PC-3 (cell line): ENCODE data around the gene KMT2C. TPM values are rescaled to one million over a fixed set of nuclear protein-coding genes. Genes with fewer than 3 reads are reported as not detected.

Source experiments
- ATAC-seq: fragments of 200-7000 bp; cut with Tn5 transposase; 2 replicates; pipeline ENCODE4 v1.9.1; 2020; ENCODE audit warnings: mild to moderate bottlenecking, moderate library complexity
- BruUV-seq: library from RNA; stranded (reverse); fragments of 400-500 nt; replicated peaks from 2 replicates; lab custom pipeline; 2021; lab: Mats Ljungman, UMichigan
- CTCF ChIA-PET: fragments of 300-600 bp; sonication (Branson Sonifier 250); formaldehyde crosslinking; loops from one replicate; lab custom pipeline; 2022; ENCODE audit warnings: antibody characterized with exemption; lab: Charles Lee
- POLR2A ChIA-PET: fragments of 300-600 bp; sonication (Branson Sonifier 250); formaldehyde crosslinking; loops from one replicate; lab custom pipeline; 2022; ENCODE audit warnings: antibody characterized with exemption; ENCODE audit not compliant: unreplicated experiment; lab: Charles Lee
- DNase-seq: peaks from one replicate; pipeline ENCODE4 v3.0.0-alpha.2; 2015
- H2AFZ ChIP-seq: fragments of 300-600 bp; sonication (generic); 2 replicates; pipeline ENCODE4 v1.6.0; 2016; ENCODE audit warnings: antibody characterized with exemption, low read length
- H3F3A ChIP-seq: fragments of 300-600 bp; sonication (generic); one replicate; pipeline ENCODE4 v1.6.0; 2017; ENCODE audit warnings: antibody characterized with exemption, low read length, control low read depth, mild to moderate bottlenecking; ENCODE audit not compliant: unreplicated experiment
- H3K27ac ChIP-seq: fragments of 300-600 bp; sonication (generic); 2 replicates; pipeline ENCODE4 v1.5.1; 2016; ENCODE audit warnings: mild to moderate bottlenecking, low read length
- H3K27me3 ChIP-seq: fragments of 300-600 bp; sonication (generic); 2 replicates; pipeline ENCODE4 v1.6.1; 2016; ENCODE audit warnings: low read length, mixed read lengths
- H3K36me3 ChIP-seq: fragments of 300-600 bp; sonication (generic); 2 replicates; pipeline ENCODE4 v1.6.1; 2016; ENCODE audit warnings: low read depth, mixed run types, low read length, mixed read lengths
- H3K4me1 ChIP-seq: fragments of 300-600 bp; sonication (generic); 2 replicates; pipeline ENCODE4 v1.5.1; 2016; ENCODE audit warnings: low read length; ENCODE audit not compliant: insufficient read depth
- H3K4me2 ChIP-seq: fragments of 300-600 bp; sonication (generic); 2 replicates; pipeline ENCODE4 v1.6.0; 2016; ENCODE audit warnings: low read length
- H3K4me3 ChIP-seq: fragments of 300-600 bp; sonication (generic); 2 replicates; pipeline ENCODE4 v1.5.1; 2016; ENCODE audit warnings: mild to moderate bottlenecking, low read length, mixed read lengths
- H3K79me2 ChIP-seq: fragments of 300-600 bp; sonication (generic); 2 replicates; pipeline ENCODE4 v1.6.1; 2017; ENCODE audit warnings: low read length, mixed read lengths
- H3K9ac ChIP-seq: fragments of 300-600 bp; sonication (generic); 2 replicates; pipeline ENCODE4 v1.6.0; 2016; ENCODE audit warnings: mild to moderate bottlenecking, low read length
- H3K9me2 ChIP-seq: fragments of 300-600 bp; sonication (generic); replicated peaks from 2 replicates; pipeline ENCODE4 v1.6.1; 2016; ENCODE audit warnings: mixed run types, low read length, mixed read lengths
- H3K9me3 ChIP-seq: fragments of 300-600 bp; sonication (generic); 2 replicates; pipeline ENCODE4 v1.6.1; 2016; ENCODE audit warnings: low read length, mixed read lengths
- H4K20me1 ChIP-seq: fragments of 300-600 bp; sonication (generic); 2 replicates; pipeline ENCODE4 v1.6.1; 2016; ENCODE audit warnings: low read length, mixed read lengths
- EZH2 ChIP-seq: fragments of 300-600 bp; sonication (generic); IDR thresholded peaks from one replicate; pipeline ENCODE4 v1.6.1; 2017; ENCODE audit warnings: antibody characterized with exemption, mild to moderate bottlenecking, low read length; ENCODE audit not compliant: unreplicated experiment
- EZH2phosphoT487 ChIP-seq: fragments of 300-600 bp; sonication (generic); IDR thresholded peaks from 2 replicates; pipeline ENCODE4 v1.6.1; 2018; ENCODE audit warnings: mild to moderate bottlenecking, antibody characterized with exemption, low read length, borderline replicate concordance
- intact Hi-C: fragments of 100-400 bp; cut with micrococcal nuclease; formaldehyde crosslinking; loops from 2 replicates; pipeline ENCODE4 v1.9.0; 2023
- total RNA-seq: library from RNA; depleted of rRNA; stranded (reverse); fragments of >200 nt; gene quantifications from 2 replicates; pipeline ENCODE4 v1.2.3, GENCODE V29; 2014
- TF ChIP-seq, protein P1 (sequence below): fragments of 300-600 bp; sonication (generic); conservative IDR thresholded peaks from 2 replicates; pipeline ENCODE4 v1.5.1; 2017; ENCODE audit warnings: antibody characterized with exemption, low read depth, mild to moderate bottlenecking, low read length

The KMT2C gene
- total RNA-seq, 1 experiment from 2014 or later, result 15.3 TPM

- no peaks in the 10 kb centered on the region for H4K20me1 ChIP-seq
- no peaks in the 10 kb centered on the region for H3K9me2 ChIP-seq
- CTCF ChIA-PET, result no interaction called here
- no peaks in the 10 kb centered on the region for H3K79me2 ChIP-seq
- H3K4me1 ChIP-seq, result no peaks in the 10 kb centered on the region
- intact Hi-C loops, result no loop called here
- no peaks in the 10 kb centered on the region for H3F3A ChIP-seq
- DNase-seq (no peak), ATAC-seq (no peak)
- H3K9me3 ChIP-seq, result no peaks in the 10 kb centered on the region
- H3K27ac ChIP-seq, result no peak overlapping the region
- no peak overlapping the region for H3K4me3 ChIP-seq
- H3K4me2 ChIP-seq, result no peak overlapping the region
- POLR2A ChIA-PET, result no interaction called here
- BruUV-seq, result no TSS peak
- no peaks in the 10 kb centered on the region for H3K27me3 ChIP-seq
- H3K9ac ChIP-seq, result no peak overlapping the region
- H3K36me3 ChIP-seq, result no peaks in the 10 kb centered on the region
- TF ChIP-seq, protein P1, sequence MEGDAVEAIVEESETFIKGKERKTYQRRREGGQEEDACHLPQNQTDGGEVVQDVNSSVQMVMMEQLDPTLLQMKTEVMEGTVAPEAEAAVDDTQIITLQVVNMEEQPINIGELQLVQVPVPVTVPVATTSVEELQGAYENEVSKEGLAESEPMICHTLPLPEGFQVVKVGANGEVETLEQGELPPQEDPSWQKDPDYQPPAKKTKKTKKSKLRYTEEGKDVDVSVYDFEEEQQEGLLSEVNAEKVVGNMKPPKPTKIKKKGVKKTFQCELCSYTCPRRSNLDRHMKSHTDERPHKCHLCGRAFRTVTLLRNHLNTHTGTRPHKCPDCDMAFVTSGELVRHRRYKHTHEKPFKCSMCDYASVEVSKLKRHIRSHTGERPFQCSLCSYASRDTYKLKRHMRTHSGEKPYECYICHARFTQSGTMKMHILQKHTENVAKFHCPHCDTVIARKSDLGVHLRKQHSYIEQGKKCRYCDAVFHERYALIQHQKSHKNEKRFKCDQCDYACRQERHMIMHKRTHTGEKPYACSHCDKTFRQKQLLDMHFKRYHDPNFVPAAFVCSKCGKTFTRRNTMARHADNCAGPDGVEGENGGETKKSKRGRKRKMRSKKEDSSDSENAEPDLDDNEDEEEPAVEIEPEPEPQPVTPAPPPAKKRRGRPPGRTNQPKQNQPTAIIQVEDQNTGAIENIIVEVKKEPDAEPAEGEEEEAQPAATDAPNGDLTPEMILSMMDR, result no peak
- TF ChIP-seq EZH2 (no peak), EZH2phosphoT487 (no peak)
- no peak overlapping the region for H2AFZ ChIP-seq
Observed at GRCh38 chr7:152107945-152108344, 327.9 kb downstream of the KMT2C start.

- H3K9ac ChIP-seq, result no peak overlapping the region
- no peaks in the 10 kb centered on the region for H3K79me2 ChIP-seq
- no peak for TF ChIP-seq EZH2
- TF ChIP-seq, protein P1, result no peak
- TF ChIP-seq EZH2phosphoT487, result no peak
- no TSS peak for BruUV-seq
- no peak overlapping the region for H2AFZ ChIP-seq
- H3K36me3 ChIP-seq, result no peaks in the 10 kb centered on the region
- ChIA-PET POLR2A (interaction anchor here (0.6 kb wide), 1 partner anchor 28 kb away, joined by 8 read pairs; no protein-coding TSS in a partner anchor), CTCF (no interaction called here)
- no peaks in the 10 kb centered on the region for H4K20me1 ChIP-seq
- no peaks in the 10 kb centered on the region for H3F3A ChIP-seq
- no peak overlapping the region for H3K4me2 ChIP-seq
- no peaks in the 10 kb centered on the region for H3K9me3 ChIP-seq
- no peak for ATAC-seq
- H3K4me1 ChIP-seq, result no peaks in the 10 kb centered on the region
- no peak overlapping the region for H3K4me3 ChIP-seq
- no peaks in the 10 kb centered on the region for H3K27me3 ChIP-seq
- DNase-seq, result no peak
- no peaks in the 10 kb centered on the region for H3K9me2 ChIP-seq
- intact Hi-C loops, result no loop called here
- H3K27ac ChIP-seq, result no peak overlapping the region
Observed at GRCh38 chr7:152106990-152107389, 328.8 kb downstream of the KMT2C start.

DNA sequence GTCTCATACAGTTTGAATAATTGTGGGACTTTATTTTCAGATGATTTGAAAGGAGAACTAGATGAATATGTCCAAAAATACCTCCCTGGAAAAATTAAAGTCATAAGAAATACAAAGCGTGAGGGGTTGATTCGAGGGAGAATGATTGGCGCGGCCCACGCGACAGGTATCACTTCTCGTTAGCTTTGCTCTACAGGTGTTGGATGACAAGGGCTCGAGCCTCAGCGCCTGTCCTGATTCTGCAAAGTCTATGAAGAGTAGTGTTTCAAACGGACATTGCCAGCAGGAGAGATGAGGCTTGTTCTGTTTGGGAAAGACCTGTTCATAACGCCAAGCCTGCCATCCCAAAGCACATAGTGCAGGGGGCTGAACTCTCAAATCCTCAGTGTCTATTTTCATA, 330.6 kb downstream of the KMT2C start:
- CTCF ChIA-PET, result no interaction called here

More for the DNA sequence above, 330.6 kb downstream of the KMT2C start:
- Histone ChIP-seq H3K4me1 (no peaks in the 10 kb centered on the region), H3K27ac (no peak overlapping the region), H3K27me3 (no peaks in the 10 kb centered on the region), H2AFZ (no peak overlapping the region), H4K20me1 (no peaks in the 10 kb centered on the region), H3K36me3 (no peaks in the 10 kb centered on the region), H3K9ac (no peak overlapping the region), H3F3A (no peaks in the 10 kb centered on the region), H3K4me3 (no peak overlapping the region), H3K9me3 (no peaks in the 10 kb centered on the region), H3K9me2 (no peaks in the 10 kb centered on the region), H3K79me2 (no peaks in the 10 kb centered on the region), H3K4me2 (no peak overlapping the region)
- no TSS peak for BruUV-seq
- POLR2A ChIA-PET, result no interaction called here
- intact Hi-C loops, result no loop called here
- no peak for DNase-seq
- no peak for ATAC-seq
- TF ChIP-seq, protein P1, result no peak
- TF ChIP-seq EZH2phosphoT487 (no peak), EZH2 (no peak)
